OCI-LY7 (cell line): Measurements from ENCODE around the gene BCL2L11.

ENCODE experiments used
- CTCF ChIP-seq: fragments of 200-600 bp; sonication (generic); conservative IDR thresholded peaks from 2 replicates; pipeline ENCODE4 v1.5.1; 2014; ENCODE audit warnings: mild to moderate bottlenecking, antibody characterized with exemption, low read length, moderate library complexity, mixed read lengths
- EZH2phosphoT487 ChIP-seq: fragments of 200-600 bp; sonication (generic); IDR thresholded peaks from 2 replicates; pipeline ENCODE4 v1.6.1; 2018; ENCODE audit warnings: low read depth, borderline replicate concordance, mild to moderate bottlenecking, mixed run types, antibody characterized with exemption, low read length, moderate library complexity, mixed read lengths

- TF ChIP-seq CTCF = no peak
- TF ChIP-seq EZH2phosphoT487 = no peak
Observed at GRCh38 chr2:111208639-111209038, 87.9 kb downstream of the BCL2L11 start.
